HG02763 (cell line): ENCODE results near the gene GPATCH4.
"Not testable (repeated sequence)": the region's sequence is repeated elsewhere in the genome, so short reads cannot be mapped to it uniquely, and the experiment has no call there.

Experiments used
- ATAC-seq: cut with Tn5 transposase; IDR thresholded peaks from one replicate; pipeline ENCODE4 v1.9.1; 2021; ENCODE audit warnings: mild to moderate bottlenecking, moderate library complexity; ENCODE audit not compliant: unreplicated experiment

Gene GPATCH4

DNA sequence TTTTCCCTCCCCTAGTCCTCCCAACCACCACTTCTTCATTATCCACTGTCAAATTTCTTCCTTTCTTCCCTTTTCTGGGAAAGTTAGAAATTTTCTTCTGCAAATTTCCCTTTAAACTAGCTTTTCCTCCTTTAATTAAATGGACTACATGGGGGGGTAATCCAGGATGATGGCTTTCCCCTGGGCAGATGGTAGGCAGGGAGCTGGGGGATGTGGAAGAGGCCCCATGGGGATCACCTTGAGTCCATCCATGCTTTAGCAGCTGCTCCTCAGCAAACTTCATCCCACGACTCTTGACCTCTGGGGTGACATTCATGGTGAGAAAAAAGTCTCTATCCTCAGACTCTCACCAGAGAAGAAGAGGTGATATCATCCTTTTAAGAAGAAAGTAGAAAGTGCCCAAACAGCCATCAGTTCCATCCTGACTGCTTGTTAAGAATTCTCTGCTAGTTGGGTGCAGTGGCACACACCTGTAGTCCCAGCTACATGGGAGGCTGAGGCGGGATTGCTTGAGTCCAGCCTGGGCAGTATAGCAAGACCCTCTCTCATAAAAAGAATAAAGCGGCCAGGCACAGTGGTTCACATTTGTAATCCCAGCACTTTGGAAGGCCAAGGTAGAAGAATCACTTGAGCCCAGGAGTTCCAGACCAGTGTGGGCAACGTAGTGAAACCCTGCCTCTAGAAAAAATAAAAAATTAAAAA is 2.4 kb downstream of the GPATCH4 start:
- ATAC-seq, result no peak

DNA sequence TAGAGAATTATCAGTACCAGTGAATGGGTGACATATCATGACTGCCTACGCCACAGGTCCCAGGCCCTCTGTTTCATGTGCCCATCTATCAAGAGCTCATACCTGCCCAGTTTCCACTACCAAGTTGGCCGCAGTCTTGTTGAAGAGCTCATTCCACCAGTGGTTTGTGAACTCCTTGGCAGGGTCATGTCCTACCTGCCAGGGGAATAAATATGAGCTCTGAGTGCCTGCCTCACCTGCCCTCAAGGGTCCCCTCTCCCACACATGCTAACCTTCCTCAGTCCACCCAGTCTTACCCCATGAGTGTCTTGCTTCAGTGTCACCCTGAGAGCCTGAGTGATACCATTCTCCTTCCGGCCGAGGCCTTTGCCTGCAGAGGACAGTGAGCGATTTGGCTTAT is 3.2 kb downstream of the GPATCH4 start:
- ATAC-seq, result no peak

DNA sequence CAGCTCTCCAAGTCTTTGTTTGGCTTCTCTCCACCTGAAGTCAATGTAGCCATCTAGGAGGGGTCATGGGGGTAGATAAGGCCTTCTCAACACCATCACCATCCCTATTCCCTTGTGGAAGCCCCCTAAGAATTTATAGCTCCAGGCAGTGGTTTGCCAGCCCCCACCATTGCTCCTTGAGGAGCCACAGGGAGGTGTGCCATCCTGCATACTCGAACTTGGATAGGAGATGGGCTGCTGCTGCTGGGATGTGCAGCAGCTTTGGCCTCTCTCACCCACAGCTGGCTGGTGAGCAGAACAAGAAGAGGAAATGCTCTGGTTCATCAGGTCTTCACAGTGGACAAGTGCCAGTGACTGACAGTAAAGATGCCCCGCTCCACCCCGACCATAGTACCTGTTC is 4.9 kb downstream of the GPATCH4 start:
- ATAC-seq, result no peak

DNA sequence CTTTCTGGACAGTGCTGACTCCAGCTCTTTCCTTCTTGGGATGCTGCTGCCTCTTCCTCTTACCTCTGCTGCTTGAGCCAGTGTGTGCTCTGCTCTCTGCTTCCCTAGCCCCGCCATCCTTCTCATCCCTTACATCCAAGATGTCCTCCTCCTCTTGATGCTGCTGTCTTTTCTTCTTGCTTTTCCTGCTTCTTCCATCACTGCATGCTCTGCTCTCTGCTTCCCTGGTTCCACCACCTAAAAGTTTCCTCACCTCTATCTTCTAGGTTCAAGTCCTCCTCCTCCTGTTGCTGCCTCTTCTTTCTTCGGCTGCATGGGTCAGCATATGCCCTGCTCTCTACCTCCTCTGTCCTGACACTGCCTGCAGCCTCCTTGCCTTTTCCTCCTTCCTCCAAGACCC is 6.3 kb downstream of the GPATCH4 start:
- no peak for ATAC-seq

DNA sequence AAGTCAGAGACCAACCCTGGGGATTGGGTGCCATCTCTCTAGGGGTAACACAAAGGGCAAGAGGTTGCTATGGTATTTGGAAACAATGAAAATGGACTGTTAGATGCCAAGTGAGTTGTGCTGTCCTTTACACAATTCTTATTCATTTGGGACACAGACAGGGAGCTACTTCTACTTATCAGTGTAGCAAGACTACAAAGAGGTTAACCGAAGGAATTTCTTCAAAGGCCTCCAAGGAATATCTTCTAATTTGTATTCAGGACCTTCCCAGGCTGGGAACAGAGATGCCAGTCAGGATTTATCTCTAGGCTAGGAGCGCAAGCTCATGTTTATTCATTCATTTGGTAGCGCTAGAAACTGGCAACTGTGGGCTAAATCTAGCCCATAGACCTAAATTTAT is 7.1 kb downstream of the GPATCH4 start:
- no peak for ATAC-seq

DNA sequence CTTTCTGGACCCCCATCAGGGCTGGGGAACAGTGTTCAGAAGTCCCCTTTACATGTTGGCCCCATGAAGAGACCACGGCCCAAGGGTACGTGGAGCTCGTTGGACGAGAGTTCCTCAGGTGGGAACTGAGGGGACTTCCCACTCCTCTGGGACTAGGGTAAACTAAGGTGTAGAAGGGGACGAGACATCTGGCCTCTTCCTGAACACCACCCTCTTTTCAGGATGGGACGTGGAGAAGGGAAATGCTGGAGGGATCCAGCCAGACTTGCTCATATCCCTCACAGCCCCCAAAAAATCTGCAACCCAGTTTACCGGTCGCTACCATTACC is 7.7 kb downstream of the GPATCH4 start:
- no peak for ATAC-seq

DNA sequence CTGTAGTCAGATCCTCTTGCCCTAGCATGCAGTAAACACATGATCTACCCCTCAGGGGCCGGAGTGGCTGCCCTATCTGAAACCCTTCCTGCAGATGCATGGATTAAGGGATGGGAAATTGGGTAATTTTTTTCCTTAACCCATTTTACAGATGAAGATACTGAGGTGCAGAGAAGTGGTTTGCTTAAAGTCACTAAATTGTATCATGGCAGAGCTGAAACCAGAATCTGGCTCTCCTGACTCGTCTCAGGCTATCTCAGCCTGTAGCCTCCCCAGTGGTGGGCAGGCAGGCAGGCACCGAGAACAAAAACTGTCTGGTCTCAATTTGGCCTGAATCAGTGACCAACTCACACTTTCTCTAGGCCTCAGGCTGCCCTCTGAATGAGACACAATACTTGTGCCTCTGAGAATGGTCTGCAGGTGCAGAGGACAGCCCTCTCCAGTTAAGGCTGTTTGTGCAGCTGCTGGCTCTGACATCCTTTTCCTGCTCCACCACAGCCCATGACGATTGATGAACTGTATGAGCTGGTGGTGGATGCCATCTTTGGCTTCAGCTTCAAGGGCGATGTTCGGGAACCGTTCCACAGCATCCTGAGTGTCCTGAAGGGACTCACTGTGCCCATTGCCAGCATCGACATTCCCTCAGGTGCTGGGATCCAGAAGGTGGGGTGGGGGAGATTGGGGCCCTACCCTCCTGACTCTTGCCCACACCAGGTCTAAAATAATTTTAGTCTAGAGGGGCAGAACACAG is 8.2 kb downstream of the GPATCH4 start:
- no peak for ATAC-seq

DNA sequence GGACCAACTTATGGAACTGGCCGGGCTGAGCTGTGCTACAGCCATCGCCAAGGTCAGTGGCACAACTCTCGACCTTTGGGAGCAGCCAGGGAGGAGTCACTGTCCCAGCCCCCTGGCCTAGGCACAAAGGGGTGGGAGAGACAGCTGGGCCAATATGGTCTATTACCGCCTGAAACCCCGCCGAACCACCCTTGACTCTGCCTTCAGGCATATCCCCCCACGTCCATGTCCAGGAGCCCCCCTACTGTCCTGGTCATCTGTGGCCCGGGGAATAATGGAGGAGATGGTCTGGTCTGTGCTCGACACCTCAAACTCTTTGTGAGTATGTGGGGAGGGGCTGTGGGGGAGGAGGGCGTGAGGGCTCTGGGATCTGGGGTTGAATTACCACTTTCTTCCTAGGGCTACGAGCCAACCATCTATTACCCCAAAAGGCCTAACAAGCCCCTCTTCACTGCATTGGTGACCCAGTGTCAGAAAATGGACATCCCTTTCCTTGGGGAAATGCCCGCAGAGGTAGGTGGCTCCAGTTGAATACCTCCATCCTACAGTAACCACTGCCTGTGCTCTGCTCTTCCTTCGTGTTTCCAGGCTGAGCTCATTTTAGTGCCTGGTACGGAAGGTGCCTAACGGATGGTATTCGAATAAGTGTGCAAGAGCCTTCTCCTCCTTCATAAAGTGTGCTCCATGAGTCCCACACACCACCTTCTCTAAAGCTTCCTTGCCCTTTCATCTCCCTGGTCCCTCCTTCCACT is 8.9 kb downstream of the GPATCH4 start:
- ATAC-seq, result no peak

DNA sequence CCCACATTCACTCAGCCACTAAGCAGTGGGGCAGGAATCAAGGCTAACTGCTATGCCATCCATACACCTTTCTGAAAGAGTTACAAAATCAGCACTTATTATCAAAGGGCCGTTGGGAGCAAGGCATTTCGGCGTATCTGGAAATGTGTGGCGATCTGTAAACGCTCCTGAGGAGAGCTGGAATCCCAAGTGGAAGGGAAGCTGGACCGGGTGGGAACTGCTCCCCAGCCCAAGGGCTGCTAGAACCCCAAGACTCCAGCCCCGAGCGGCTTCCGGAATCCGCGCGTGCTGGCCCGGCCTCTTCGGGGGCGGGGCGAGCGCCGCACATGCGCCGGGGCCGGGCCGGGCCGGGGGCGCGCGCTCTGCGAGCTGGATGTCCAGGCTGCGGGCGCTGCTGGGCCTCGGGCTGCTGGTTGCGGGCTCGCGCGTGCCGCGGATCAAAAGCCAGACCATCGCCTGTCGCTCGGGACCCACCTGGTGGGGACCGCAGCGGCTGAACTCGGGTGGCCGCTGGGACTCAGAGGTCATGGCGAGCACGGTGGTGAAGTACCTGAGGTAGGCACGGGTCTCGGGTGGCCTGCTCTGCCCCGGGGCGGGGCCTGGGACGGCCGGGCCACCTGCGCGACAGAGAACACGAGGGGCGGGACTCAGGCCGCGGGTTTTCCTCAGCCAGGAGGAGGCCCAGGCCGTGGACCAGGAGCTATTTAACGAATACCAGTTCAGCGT is 9.7 kb downstream of the GPATCH4 start, which contains the start of gene NAXE:
Gene NAXE, plus strand, starts transcription at position 345 of the 726 bp plus-strand sequence. Its CDS starts 29 bp downstream, at position 374.
- ATAC-seq, result peak; percentile 91

DNA sequence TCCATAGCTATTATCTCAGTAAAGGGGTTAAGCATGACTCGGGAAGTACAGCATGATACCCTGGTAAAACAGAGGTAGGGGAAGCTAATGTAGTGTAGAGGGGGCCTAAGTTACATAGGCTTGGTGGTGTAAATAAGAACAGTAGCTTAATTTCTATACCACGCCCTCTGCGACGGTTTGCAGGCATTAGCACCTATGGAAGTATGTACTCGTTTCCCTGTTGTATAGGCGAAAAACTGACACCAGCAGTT is 10.2 kb downstream of the GPATCH4 start:
- ATAC-seq, result no peak

DNA sequence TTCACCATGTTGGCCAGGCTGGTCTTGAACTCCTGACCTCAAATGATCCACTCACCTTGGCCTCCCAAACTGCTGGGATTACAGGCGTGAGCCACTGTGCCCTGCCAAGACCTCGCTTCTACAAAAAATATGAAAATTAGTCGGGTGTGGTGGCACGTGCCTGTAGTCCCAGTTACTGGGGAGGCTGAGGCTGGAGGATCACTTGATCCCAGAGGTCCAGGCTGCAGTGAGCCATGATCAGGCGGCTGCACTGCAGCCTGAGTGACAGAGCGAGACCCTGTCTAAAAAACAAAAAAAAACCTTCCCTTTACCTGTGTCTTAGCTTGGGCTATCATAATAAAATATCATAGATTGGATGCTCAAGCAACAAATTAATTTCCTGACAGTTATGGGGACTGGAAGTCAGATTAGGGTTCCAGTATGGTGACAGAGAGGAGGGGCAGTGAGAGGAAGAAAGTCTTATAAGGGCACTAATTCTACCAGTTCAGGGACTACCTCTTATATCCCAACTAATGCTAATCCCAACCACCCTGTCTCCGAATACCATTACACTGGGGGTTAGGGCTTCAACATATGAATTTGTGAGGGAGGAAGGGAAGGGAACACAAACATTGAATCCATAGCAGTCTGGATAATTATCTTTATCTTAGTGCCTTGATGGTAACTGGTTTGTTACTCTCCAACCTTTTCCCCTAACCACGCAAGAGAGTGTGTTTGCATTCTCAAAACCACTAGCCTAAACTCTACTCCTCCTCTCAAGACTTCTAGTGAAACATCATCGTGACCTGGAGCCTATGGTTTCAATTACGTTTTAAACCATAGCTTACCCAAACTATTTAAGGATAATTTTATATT is 10.7 kb downstream of the GPATCH4 start:
- no peak for ATAC-seq

DNA sequence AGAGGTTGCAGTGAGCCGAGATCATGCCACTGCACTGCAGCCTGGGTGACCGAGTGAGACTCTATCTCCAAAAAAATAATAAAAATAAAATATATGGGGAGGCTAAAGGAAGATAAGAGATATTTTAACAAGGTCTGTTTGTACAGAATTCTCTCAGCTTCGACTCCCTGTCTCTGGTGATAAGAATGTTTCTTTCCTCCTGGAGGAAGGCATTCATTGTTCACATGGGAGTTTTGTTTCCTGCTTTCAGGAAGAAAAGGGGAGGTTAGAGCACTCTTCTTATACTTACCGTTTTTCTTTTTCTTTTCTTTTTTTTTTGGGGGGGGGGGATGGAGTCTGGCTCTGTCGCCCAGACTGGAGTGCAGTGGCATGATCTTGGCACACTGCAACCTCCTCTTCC is 11.7 kb downstream of the GPATCH4 start:
- ATAC-seq, result no peak

DNA sequence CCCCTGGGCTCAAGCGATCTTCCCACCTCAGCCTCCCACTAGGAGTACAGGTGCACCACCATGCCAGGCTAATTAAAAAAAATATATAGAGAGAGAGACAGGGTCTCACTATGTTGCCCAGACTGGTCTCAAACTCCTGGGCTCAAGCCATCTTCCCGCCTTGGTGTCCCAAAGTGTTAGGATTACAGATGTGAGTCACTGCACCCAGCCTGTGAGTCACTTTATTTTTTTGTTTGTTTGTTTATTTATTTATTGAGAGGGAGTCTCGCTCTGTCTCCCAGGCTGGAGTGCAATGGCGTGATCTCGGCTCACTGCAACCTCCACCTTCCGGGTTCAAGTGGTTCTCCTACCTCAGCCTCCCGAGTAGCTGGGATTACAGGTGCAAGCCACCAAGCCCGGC is 13.4 kb downstream of the GPATCH4 start:
- not testable (repeated sequence) for ATAC-seq

DNA sequence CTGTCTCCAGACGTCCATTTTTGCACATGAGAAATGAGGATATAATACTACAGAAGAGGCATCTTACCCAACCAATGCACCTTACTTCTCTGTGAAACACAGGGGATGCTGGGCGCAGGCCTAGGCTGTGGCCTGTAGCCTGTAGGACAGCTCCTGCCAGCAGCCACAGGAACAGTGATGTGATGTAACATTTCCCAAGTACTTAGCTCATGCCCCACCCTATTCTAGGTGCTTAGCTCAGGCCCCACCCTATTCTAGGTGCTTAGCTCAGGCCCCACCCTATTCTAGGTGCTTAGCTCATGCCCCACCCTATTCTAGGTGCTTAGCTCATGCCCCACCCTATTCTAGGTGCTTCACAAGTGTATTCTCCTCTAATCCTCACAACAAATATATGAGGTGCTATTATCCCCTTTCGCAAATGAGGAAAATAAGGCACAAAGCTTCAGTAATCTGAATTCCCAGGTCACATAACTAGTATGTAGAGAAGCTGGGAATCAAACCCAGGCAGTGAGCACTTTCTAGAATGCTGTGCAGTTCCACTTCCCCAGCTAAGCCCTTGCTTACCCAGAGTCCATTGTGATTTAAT is 14.3 kb downstream of the GPATCH4 start:
- ATAC-seq, result no peak

DNA sequence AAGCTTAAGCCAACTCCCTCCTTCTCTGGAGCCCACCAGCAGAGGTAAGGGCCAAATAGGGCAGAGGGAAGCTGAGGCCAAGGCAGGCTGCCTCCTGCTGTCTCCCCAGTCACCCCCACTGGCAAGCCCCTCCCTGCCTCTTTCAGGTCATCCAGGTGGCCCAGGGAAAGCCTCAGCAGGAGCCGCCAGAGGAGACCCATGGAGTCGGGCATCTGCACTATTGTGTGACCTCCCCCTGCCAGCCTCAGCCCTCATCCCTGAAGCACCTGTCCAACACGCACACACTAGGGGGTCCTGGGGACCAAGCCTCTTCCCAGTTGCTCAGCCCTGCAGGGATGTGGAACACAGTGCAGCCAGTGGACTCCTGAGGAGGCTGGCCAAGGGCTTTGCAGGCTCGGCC is 15.0 kb downstream of the GPATCH4 start:
- no peak for ATAC-seq

DNA sequence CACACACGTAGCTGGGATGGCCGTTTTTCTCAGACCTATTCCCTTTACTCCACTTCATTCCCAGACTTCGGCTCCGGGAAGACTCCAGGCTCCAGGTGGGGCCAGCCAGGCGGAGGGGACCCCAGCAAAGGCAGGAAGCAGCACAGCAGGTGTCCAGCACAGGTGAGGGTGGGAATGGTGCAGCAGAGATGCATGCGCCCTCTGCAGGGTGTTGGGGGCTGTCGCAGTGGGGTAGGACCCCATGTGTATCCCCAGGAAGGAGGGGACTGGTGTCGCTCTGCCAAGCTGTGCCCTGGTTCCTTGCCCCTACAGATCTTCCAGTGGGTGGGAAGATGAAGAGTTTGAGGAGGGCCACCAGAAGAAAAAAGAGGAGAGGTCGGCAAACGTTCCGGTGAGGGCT is 16.5 kb downstream of the GPATCH4 start:
- no peak for ATAC-seq

DNA sequence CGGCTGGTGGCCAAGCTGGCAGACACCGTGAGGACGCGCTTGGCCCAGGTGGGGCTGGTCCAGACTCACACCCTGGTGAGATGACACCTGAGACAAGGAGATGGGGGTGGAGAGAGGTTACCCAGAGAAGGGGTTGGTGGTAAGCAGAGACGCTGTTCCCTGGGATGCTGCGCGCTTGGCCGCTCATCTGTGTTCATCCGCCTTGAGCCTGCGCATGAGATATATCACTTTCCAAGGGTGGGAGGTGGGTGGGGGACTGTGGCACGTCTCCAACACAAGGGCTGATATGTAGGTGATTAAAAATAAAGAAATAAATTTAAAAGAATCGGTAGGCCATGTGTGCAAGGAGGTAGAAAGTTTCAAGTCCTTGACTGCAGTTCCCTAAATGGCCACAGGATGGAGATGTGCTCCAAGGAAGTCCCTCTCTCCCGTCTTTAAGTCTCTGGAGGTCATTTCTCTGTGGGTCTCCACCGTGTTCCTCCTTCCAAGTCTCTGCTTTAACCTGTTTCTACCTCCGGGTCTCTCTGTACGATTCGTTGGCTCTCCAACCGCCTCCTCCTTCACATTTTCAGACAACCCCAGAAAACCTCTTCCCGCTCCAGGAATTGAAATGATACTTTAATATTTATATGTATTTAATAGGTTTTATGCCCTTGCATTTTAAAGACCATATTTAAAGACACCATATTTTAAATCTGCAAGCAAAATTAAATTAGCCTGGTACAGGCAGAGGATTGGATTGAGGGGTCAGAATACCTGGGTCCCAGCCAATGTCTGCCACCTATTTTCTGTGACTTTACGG is 17.3 kb downstream of the GPATCH4 start:
- no peak for ATAC-seq

DNA sequence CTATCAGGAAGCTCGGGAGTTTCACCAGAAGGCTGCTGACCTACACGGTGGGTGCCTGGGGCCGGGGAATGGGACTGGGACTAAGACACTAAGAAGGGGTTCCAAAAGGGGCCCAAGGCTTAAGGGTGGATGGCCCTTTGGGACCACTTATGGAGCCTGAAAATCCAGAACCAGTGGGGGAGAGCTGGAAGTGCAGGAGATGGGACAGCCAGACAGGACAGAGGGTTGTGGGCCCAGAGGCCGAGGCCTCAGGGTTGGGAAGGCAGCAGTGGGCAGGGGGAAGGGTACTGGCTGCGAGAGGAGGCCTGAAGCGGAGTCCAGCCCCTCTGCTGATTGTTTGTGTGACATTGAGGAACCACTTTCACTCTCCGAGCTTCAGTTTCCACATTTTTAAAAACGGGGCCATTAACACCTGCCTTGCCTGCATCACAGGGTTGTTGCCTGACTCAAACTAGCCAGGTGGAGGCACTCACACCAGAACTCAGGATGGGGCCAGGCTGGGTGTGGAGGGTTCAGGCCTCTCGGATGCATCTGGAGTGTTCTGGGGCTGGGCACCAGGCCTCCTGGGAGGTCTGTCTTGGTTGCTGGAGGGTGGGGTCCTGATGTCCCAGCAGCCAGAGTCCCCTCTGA is 18.8 kb downstream of the GPATCH4 start:
- no peak for ATAC-seq
